ENCODE results near the gene MRPL38. TPM values are rescaled to one million over a fixed set of nuclear protein-coding genes. Genes with fewer than 3 reads are reported as not detected.
A peak's percentile ranks its signal among the peaks of the same experiment; 100 is the strongest.

MRPL38 gene
- total and polyA plus RNA-seq, 4 donors = 23.0 to 63.9 (median 50.5) TPM

GRCh38 chr17:75932852-75933251 is 28.2 kb upstream of the MRPL38 start:
- H3K9ac ChIP-seq (ENCODE audit: low read depth in 1 of 2, low read length in 2 of 2) = no peak overlapping the region
- 89% methylated on average over 5 of the region's 5 CpGs for WGBS
- no peaks in the 10 kb centered on the region for H3K27me3 ChIP-seq (ENCODE audit: control insufficient read depth in 4 of 4, insufficient read depth in 4 of 4, low read length in 3 of 4)
- no peak for TF ChIP-seq NR2F2 (IDR thresholded peaks at IDR 0.05)
- no peak for TF ChIP-seq FOXA1 (IDR thresholded peaks at IDR 0.05)
- H3K4me3 ChIP-seq (ENCODE audit: low read depth in 1 of 3, low read length in 3 of 3) = no peak overlapping the region
- no peaks in the 10 kb centered on the region for H3K9me3 ChIP-seq (ENCODE audit: control insufficient read depth in 4 of 4, low read length in 3 of 4)
- no peaks in the 10 kb centered on the region for H3K36me3 ChIP-seq (ENCODE audit: control insufficient read depth in 4 of 4, insufficient read depth in 3 of 4, low read depth in 1 of 4, low read length in 3 of 4)
- H3K4me1 ChIP-seq (ENCODE audit: control insufficient read depth in 4 of 4, insufficient read depth in 4 of 4, low read length in 3 of 4) = no peaks in the 10 kb centered on the region
- no peak overlapping the region for H3K27ac ChIP-seq (ENCODE audit: low read depth in 1 of 2, low read length in 2 of 2)
- no peak for DNase-seq (ENCODE audit: low spot score)

DNA sequence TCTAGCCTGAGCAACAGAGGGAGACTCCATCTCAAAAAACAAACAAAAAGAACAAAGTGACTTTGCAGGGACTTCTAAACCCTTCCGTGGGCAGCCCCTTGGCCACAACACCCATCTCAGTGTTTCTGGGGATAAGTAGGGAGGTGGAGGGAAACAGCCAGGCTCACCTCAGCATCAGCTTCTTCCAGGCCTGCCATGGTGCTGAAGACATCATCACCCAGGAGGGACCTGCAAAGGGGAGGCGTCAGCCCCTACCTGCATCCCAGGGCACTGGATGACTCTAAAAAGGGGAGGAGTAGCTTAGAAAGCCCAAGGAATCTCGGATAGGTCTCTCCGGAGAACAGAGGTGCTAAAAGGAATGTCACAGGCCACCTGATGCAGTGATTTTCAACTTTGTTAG is 26.4 kb upstream of the MRPL38 start:
- TF ChIP-seq ZBTB33 (IDR thresholded peaks at IDR 0.05) = no peak
- TF ChIP-seq FOXA1 (IDR thresholded peaks at IDR 0.05) = no peak
- TF ChIP-seq ATF3 (IDR thresholded peaks at IDR 0.05) = no peak
- no peak for TF ChIP-seq TAF1 (conservative IDR thresholded peaks at IDR 0.05)
- no peak for TF ChIP-seq FOXA2 (IDR thresholded peaks at IDR 0.05)
- no peak for TF ChIP-seq RAD21 (IDR thresholded peaks at IDR 0.05)
- no peak for TF ChIP-seq RXRA (IDR thresholded peaks at IDR 0.05)
- no peak for TF ChIP-seq YY1 (IDR thresholded peaks at IDR 0.05)
- TF ChIP-seq NR2F2 (IDR thresholded peaks at IDR 0.05) = no peak
- no peak for TF ChIP-seq HNF4G (IDR thresholded peaks at IDR 0.05)
- no peak for TF ChIP-seq REST (IDR thresholded peaks at IDR 0.05)
- no peak overlapping the region for H3K27ac ChIP-seq (ENCODE audit: low read depth in 1 of 2, low read length in 2 of 2)
- H3K27me3 ChIP-seq (ENCODE audit: control insufficient read depth in 4 of 4, insufficient read depth in 4 of 4, low read length in 3 of 4) = no peaks in the 10 kb centered on the region
- H3K4me1 ChIP-seq (ENCODE audit: control insufficient read depth in 4 of 4, insufficient read depth in 4 of 4, low read length in 3 of 4) = no peaks in the 10 kb centered on the region
- H3K36me3 ChIP-seq (ENCODE audit: control insufficient read depth in 4 of 4, insufficient read depth in 3 of 4, low read depth in 1 of 4, low read length in 3 of 4) = no peaks in the 10 kb centered on the region
- no peaks in the 10 kb centered on the region for H3K9me3 ChIP-seq (ENCODE audit: control insufficient read depth in 4 of 4, low read length in 3 of 4)
- no peak overlapping the region for H3K9ac ChIP-seq (ENCODE audit: low read depth in 1 of 2, low read length in 2 of 2)
- WGBS = 96% methylated on average over 4 of the region's 4 CpGs
- H3K4me3 ChIP-seq (ENCODE audit: low read depth in 1 of 3, low read length in 3 of 3) = no peak overlapping the region
- DNase-seq (ENCODE audit: low spot score) = no peak

GRCh38 chr17:75927286-75927922 is 22.7 kb upstream of the MRPL38 start:
- no peaks in the 10 kb centered on the region for H3K27me3 ChIP-seq (ENCODE audit: control insufficient read depth in 4 of 4, insufficient read depth in 4 of 4, low read length in 3 of 4)
- WGBS = 80% methylated on average over 6 of the region's 6 CpGs
- H3K4me1 ChIP-seq (ENCODE audit: control insufficient read depth in 4 of 4, insufficient read depth in 4 of 4, low read length in 3 of 4) = peaks cover 0 to 10% (median 8%) of the 10 kb centered on the region in 4 donors
- no peak overlapping the region for H3K9ac ChIP-seq (ENCODE audit: low read depth in 1 of 2, low read length in 2 of 2)
- H3K4me3 ChIP-seq (ENCODE audit: low read depth in 1 of 3, low read length in 3 of 3) = no peak overlapping the region
- no peaks in the 10 kb centered on the region for H3K36me3 ChIP-seq (ENCODE audit: control insufficient read depth in 4 of 4, insufficient read depth in 3 of 4, low read depth in 1 of 4, low read length in 3 of 4)
- no peak for TF ChIP-seq EGR1 (IDR thresholded peaks at IDR 0.05; ENCODE audit: low read depth in 2 of 2)
- peak in 1 of 2 donors; percentile 16 for TF ChIP-seq HNF4A (conservative IDR thresholded peaks at IDR 0.05)
- no peak for TF ChIP-seq NR2F2 (IDR thresholded peaks at IDR 0.05)
- peak in 1 of 2 donors; percentile 63 for TF ChIP-seq RAD21 (IDR thresholded peaks at IDR 0.05)
- no peak overlapping the region for H3K27ac ChIP-seq (ENCODE audit: low read depth in 1 of 2, low read length in 2 of 2)
- no peaks in the 10 kb centered on the region for H3K9me3 ChIP-seq (ENCODE audit: control insufficient read depth in 4 of 4, low read length in 3 of 4)
- DNase-seq (ENCODE audit: low spot score) = no peak
